ENCODE results near the gene SPTLC3. TPM values are rescaled to one million over a fixed set of nuclear protein-coding genes. Genes with fewer than 3 reads are reported as not detected.

The SPTLC3 gene
- polyA plus RNA-seq, 1 of the 3 experiments (the other 2 are of a cell fraction) = 0.02 TPM

DNA sequence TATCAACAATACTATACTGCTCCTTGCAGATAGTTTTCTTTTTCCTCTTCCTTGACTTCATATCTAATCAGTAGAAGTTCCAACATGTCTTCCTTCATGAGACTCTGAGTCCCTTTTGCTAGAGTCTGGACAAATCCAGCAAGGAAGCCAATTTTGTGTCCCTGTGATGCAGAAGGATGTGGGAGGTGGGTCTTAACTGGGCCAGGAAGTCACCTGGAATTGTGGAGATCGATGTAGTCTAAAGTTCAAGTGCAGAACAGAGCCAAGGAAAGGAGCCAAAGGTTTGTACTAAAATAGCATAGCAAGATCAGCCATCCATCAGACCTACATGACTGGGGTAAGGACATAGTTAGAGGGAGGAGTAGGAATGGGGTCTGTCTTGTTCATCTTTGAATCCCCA, 37.6 kb downstream of the SPTLC3 start:
- Histone ChIP-seq H3K27ac (ENCODE audit: low read depth in 2 of 2, low read length in 1 of 2) (no peak overlapping the region), H3K9me2 (no peaks in the 10 kb centered on the region), H3F3A (replicated peaks; ENCODE audit: insufficient read depth) (no peaks in the 10 kb centered on the region), H3K27me3 (ENCODE audit: insufficient read depth) (no peaks in the 10 kb centered on the region), H2AFZ (ENCODE audit: low read depth) (no peak overlapping the region), H3K9me3 (no peaks in the 10 kb centered on the region), H3K36me3 (replicated peaks in 1 of 2; ENCODE audit: control insufficient read depth in 1 of 2, insufficient read depth in 2 of 2, low read length in 1 of 2) (no peaks in the 10 kb centered on the region), H3K4me3 (ENCODE audit: low read depth in 2 of 2, low read length in 1 of 2) (no peak overlapping the region), H3K79me2 (ENCODE audit: insufficient read depth) (no peaks in the 10 kb centered on the region), H4K20me1 (ENCODE audit: insufficient read depth) (no peaks in the 10 kb centered on the region), H3K4me2 (no peak overlapping the region), H3K9ac (no peak overlapping the region), H3K4me1 (ENCODE audit: control insufficient read depth in 1 of 2, insufficient read depth in 2 of 2, low read depth in 1 of 2, low read length in 1 of 2) (no peaks in the 10 kb centered on the region)
- 0% methylated on average over 1 of the region's 1 CpG for WGBS (ENCODE audit: low lambda C conversion rate)
- TF ChIP-seq CHD2 (IDR thresholded peaks at IDR 0.05; ENCODE audit: low read length, partially characterized antibody) = no peak
- TF ChIP-seq RAD21 (IDR thresholded peaks at IDR 0.05; ENCODE audit: low read length) = no peak
- no peak for TF ChIP-seq GABPA (IDR thresholded peaks at IDR 0.05; ENCODE audit: low read depth)
- TF ChIP-seq TAF1 (IDR thresholded peaks at IDR 0.05; ENCODE audit: borderline replicate concordance, low read depth, low read length) = no peak
- TF ChIP-seq NRF1 (IDR thresholded peaks at IDR 0.05; ENCODE audit: low read depth, low read length) = no peak
- no peak for TF ChIP-seq YY1 (IDR thresholded peaks at IDR 0.05; ENCODE audit: low read depth)
- TF ChIP-seq, protein P1, sequence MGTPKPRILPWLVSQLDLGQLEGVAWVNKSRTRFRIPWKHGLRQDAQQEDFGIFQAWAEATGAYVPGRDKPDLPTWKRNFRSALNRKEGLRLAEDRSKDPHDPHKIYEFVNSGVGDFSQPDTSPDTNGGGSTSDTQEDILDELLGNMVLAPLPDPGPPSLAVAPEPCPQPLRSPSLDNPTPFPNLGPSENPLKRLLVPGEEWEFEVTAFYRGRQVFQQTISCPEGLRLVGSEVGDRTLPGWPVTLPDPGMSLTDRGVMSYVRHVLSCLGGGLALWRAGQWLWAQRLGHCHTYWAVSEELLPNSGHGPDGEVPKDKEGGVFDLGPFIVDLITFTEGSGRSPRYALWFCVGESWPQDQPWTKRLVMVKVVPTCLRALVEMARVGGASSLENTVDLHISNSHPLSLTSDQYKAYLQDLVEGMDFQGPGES (IDR thresholded peaks at IDR 0.05; ENCODE audit: low read depth, low read length) = no peak
- no peak for TF ChIP-seq POLR2AphosphoS5 (IDR thresholded peaks at IDR 0.05; ENCODE audit: low read depth, low read length)
- no peak for TF ChIP-seq ELF1 (IDR thresholded peaks at IDR 0.05)
- DNase-seq = no peak
- ChIA-PET CTCF (no interaction called here), POLR2A (no interaction called here)

DNA sequence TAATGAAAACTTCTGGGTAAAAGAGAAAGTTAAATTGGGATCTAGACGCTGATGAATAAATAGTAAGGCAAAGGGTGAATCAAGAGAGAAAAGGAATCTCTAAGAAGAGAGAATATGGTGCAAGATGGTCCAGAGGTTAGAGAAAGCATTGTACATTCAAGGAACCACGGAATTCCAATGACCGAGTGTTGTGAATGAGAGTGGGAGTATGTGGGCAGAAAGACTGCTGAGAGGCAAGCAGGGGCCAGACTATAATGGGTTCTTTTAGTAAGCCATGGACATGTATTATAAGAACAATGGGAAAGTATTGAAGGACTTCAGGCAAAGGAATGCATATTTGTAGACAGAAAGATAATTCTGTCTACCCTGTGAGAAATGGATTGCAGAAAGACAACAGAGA, 45.2 kb downstream of the SPTLC3 start:
- no peak overlapping the region for H3K9ac ChIP-seq
- TF ChIP-seq, protein P2, sequence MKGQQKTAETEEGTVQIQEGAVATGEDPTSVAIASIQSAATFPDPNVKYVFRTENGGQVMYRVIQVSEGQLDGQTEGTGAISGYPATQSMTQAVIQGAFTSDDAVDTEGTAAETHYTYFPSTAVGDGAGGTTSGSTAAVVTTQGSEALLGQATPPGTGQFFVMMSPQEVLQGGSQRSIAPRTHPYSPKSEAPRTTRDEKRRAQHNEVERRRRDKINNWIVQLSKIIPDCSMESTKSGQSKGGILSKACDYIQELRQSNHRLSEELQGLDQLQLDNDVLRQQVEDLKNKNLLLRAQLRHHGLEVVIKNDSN (IDR thresholded peaks at IDR 0.05; ENCODE audit: borderline replicate concordance, low read depth) = no peak
- TF ChIP-seq FOXM1 (IDR thresholded peaks at IDR 0.05; ENCODE audit: low read depth) = no peak
- ChIA-PET POLR2A (no interaction called here), CTCF (no interaction called here)
- DNase-seq = no peak
- 23% methylated on average over 3 of the region's 3 CpGs for WGBS (ENCODE audit: low lambda C conversion rate)
- H3K27ac ChIP-seq (ENCODE audit: low read depth in 2 of 2, low read length in 1 of 2) = no peak overlapping the region
- no peaks in the 10 kb centered on the region for H3F3A ChIP-seq (replicated peaks; ENCODE audit: insufficient read depth)
- H2AFZ ChIP-seq (ENCODE audit: low read depth) = no peak overlapping the region
- H3K4me3 ChIP-seq (ENCODE audit: low read depth in 2 of 2, low read length in 1 of 2) = no peak overlapping the region
- no peak overlapping the region for H3K4me2 ChIP-seq
- H3K4me1 ChIP-seq (ENCODE audit: control insufficient read depth in 1 of 2, insufficient read depth in 2 of 2, low read depth in 1 of 2, low read length in 1 of 2) = no peaks in the 10 kb centered on the region
- H3K27me3 ChIP-seq (ENCODE audit: insufficient read depth) = no peaks in the 10 kb centered on the region
- H4K20me1 ChIP-seq (ENCODE audit: insufficient read depth) = no peaks in the 10 kb centered on the region
- no peaks in the 10 kb centered on the region for H3K79me2 ChIP-seq (ENCODE audit: insufficient read depth)
- no peaks in the 10 kb centered on the region for H3K36me3 ChIP-seq (replicated peaks in 1 of 2; ENCODE audit: control insufficient read depth in 1 of 2, insufficient read depth in 2 of 2, low read length in 1 of 2)
- no peaks in the 10 kb centered on the region for H3K9me2 ChIP-seq
- no peaks in the 10 kb centered on the region for H3K9me3 ChIP-seq

All from SK-N-SH (cell line).